Hematopoietic multipotent progenitor cell treated with erythropoietin and hydrocortisone succinate and interleukin-3 and kit ligand, for 8 days (in vitro differentiated cells): ENCODE data around the gene CLTC.
"Not testable (repeated sequence)": the region's sequence is repeated elsewhere in the genome, so short reads cannot be mapped to it uniquely, and the experiment has no call there.

ENCODE experiments used
- DNase-seq: peaks from one replicate; pipeline ENCODE4 v3.0.0-alpha.2; 2015

CLTC gene

GRCh38 chr17:59634632-59635541 lies 15.2 kb downstream of the CLTC start:
- DNase-seq: no peak

GRCh38 chr17:59637611-59638310 lies 18.1 kb downstream of the CLTC start:
- peak; percentile 97 for DNase-seq

- DNase-seq: no peak
These were observed 18.9 kb downstream of the CLTC start for GRCh38 chr17:59638553-59638952.

GRCh38 chr17:59641799-59642484 lies 22.2 kb downstream of the CLTC start:
- DNase-seq: peak; percentile 35

GRCh38 chr17:59642565-59642964 lies 22.9 kb downstream of the CLTC start:
- DNase-seq: no peak

- peak; percentile 26 for DNase-seq
These were observed 23.8 kb downstream of the CLTC start for GRCh38 chr17:59643159-59644140.

- DNase-seq: no peak
These were observed 27.6 kb downstream of the CLTC start for GRCh38 chr17:59647288-59647687.

GRCh38 chr17:59649886-59650285 lies 30.2 kb downstream of the CLTC start:
- no peak for DNase-seq

GRCh38 chr17:59650642-59651041 lies 30.9 kb downstream of the CLTC start:
- no peak for DNase-seq

GRCh38 chr17:59651346-59651745 lies 31.7 kb downstream of the CLTC start:
- no peak for DNase-seq

- DNase-seq: no peak
These were observed 32.4 kb downstream of the CLTC start for GRCh38 chr17:59652119-59652518.

- DNase-seq: not testable (repeated sequence)
These were observed 36.9 kb downstream of the CLTC start for GRCh38 chr17:59656624-59657023.

GRCh38 chr17:59666235-59666634 lies 46.5 kb downstream of the CLTC start:
- DNase-seq: no peak

- DNase-seq: no peak
These were observed 49.1 kb downstream of the CLTC start for GRCh38 chr17:59668816-59669215.

- no peak for DNase-seq
These were observed 49.7 kb downstream of the CLTC start for GRCh38 chr17:59669411-59669810.

GRCh38 chr17:59669944-59670343 lies 50.2 kb downstream of the CLTC start:
- no peak for DNase-seq

GRCh38 chr17:59671386-59671785 lies 51.7 kb downstream of the CLTC start:
- no peak for DNase-seq

- DNase-seq: no peak
These were observed 55.5 kb downstream of the CLTC start for GRCh38 chr17:59675231-59675630.

GRCh38 chr17:59676716-59677115 lies 57.0 kb downstream of the CLTC start:
- DNase-seq: no peak

- DNase-seq: no peak
These were observed 59.2 kb downstream of the CLTC start for GRCh38 chr17:59678918-59679317.

GRCh38 chr17:59680314-59680713 lies 60.6 kb downstream of the CLTC start:
- DNase-seq: no peak

- peak; percentile 52 for DNase-seq
These were observed 63.6 kb downstream of the CLTC start for GRCh38 chr17:59683283-59683682.
